Neural cell (in vitro differentiated cells): ENCODE results near the gene GPR18. TPM values are rescaled to one million over a fixed set of nuclear protein-coding genes. Genes with fewer than 3 reads are reported as not detected.

Experiments
- H2AFZ ChIP-seq: fragments of 200-600, 300-800 bp; sonication (generic), shearing (Covaris generic); 2 replicates; pipeline ENCODE4 v1.6.0; 2014; ENCODE audit warnings: low read depth, mild to moderate bottlenecking, antibody characterized with exemption, low read length, moderate library complexity
- H3F3A ChIP-seq: fragments of 200-600 bp; shearing (Covaris generic); 2 replicates; pipeline ENCODE4 v1.6.1; 2016; ENCODE audit warnings: mild to moderate bottlenecking, moderate library complexity, mixed read lengths, antibody characterized with exemption, low read length; ENCODE audit not compliant: insufficient read depth, poor library complexity, severe bottlenecking
- H3K27ac ChIP-seq: fragments of 200-600, 300-800 bp; sonication (generic), shearing (Covaris generic); 2 replicates; pipeline ENCODE4 v1.5.1; 2014; ENCODE audit warnings: mild to moderate bottlenecking, low read length, moderate library complexity
- H3K27me3 ChIP-seq: fragments of 300-800, 200-600 bp; sonication (generic), shearing (Covaris generic); 2 replicates; pipeline ENCODE4 v1.6.0; 2014; ENCODE audit warnings: mild to moderate bottlenecking, low read depth, low read length, moderate library complexity; ENCODE audit not compliant: insufficient read depth
- H3K36me3 ChIP-seq: fragments of 300-800, 200-600 bp; sonication (generic), shearing (Covaris generic); 2 replicates; pipeline ENCODE4 v1.5.1; 2014; ENCODE audit warnings: mild to moderate bottlenecking, antibody characterized with exemption, low read length, moderate library complexity; ENCODE audit not compliant: insufficient read depth
- H3K4me2 ChIP-seq: fragments of 300-800, 200-600 bp; sonication (generic), shearing (Covaris generic); 2 replicates; pipeline ENCODE4 v1.6.0; 2014; ENCODE audit warnings: mild to moderate bottlenecking, low read length
- H3K4me3 ChIP-seq: fragments of 300-800, 200-600 bp; sonication (generic), shearing (Covaris generic); 2 replicates; pipeline ENCODE4 v1.5.1; 2014; ENCODE audit warnings: mild to moderate bottlenecking, low read length, moderate library complexity
- H3K79me2 ChIP-seq: fragments of 200-600 bp; shearing (Covaris generic); replicated peaks from 2 replicates; pipeline ENCODE4 v1.6.0; 2014; ENCODE audit warnings: mild to moderate bottlenecking, low read length, moderate library complexity; ENCODE audit not compliant: insufficient read depth
- H3K9ac ChIP-seq: fragments of 300-800, 200-600 bp; sonication (generic), shearing (Covaris generic); 2 replicates; pipeline ENCODE4 v1.6.1; 2016; ENCODE audit warnings: mild to moderate bottlenecking, low read length, mixed read lengths
- H3K9me2 ChIP-seq: fragments of 200-600 bp; shearing (Covaris generic); 2 replicates; pipeline ENCODE4 v1.6.1; 2016; ENCODE audit warnings: mild to moderate bottlenecking, low read length, mixed read lengths; ENCODE audit not compliant: insufficient read depth
- H3K9me3 ChIP-seq: fragments of 200-600, 300-800 bp; sonication (generic), shearing (Covaris generic); 2 replicates; pipeline ENCODE4 v1.6.1; 2016; ENCODE audit warnings: mild to moderate bottlenecking, mixed run types, low read length, moderate library complexity, mixed read lengths
- H4K20me1 ChIP-seq: fragments of 200-600 bp; shearing (Covaris generic); 2 replicates; pipeline ENCODE4 v1.6.1; 2016; ENCODE audit warnings: mild to moderate bottlenecking, mixed run types; ENCODE audit not compliant: insufficient read depth
- EP300 ChIP-seq: fragments of 450-650 bp; conservative IDR thresholded peaks from 2 replicates; pipeline ENCODE4 v1.6.1; 2014; ENCODE audit warnings: antibody characterized with exemption, mild to moderate bottlenecking, moderate library complexity; ENCODE audit not compliant: poor library complexity, severe bottlenecking
- EZH2 ChIP-seq: fragments of 200-600, 300-800 bp; shearing (Covaris generic), sonication (generic); IDR thresholded peaks from 2 replicates; pipeline ENCODE4 v1.6.1; 2014; ENCODE audit warnings: antibody characterized with exemption, low read length, borderline replicate concordance, mild to moderate bottlenecking; ENCODE audit not compliant: insufficient read depth, poor library complexity, severe bottlenecking
- MXI1 ChIP-seq: fragments of 450-650 bp; conservative IDR thresholded peaks from 2 replicates; pipeline ENCODE4 v1.6.1; 2014; ENCODE audit warnings: antibody characterized with exemption, mild to moderate bottlenecking; ENCODE audit not compliant: poor library complexity, severe bottlenecking
- POLR2AphosphoS5 ChIP-seq: IDR thresholded peaks from 2 replicates; pipeline ENCODE4 v1.6.1; 2012
- RAD21 ChIP-seq: fragments of 450-650 bp; conservative IDR thresholded peaks from 2 replicates; pipeline ENCODE4 v1.6.1; 2014; ENCODE audit warnings: antibody characterized with exemption, mild to moderate bottlenecking, moderate library complexity
- REST ChIP-seq: IDR thresholded peaks from 2 replicates; pipeline ENCODE4 v1.6.1; 2012; ENCODE audit warnings: borderline replicate concordance
- SMC3 ChIP-seq: fragments of 450-650 bp; conservative IDR thresholded peaks from 2 replicates; pipeline ENCODE4 v1.6.1; 2014; ENCODE audit warnings: antibody characterized with exemption, mild to moderate bottlenecking, moderate library complexity; ENCODE audit not compliant: poor library complexity
- TAF1 ChIP-seq: IDR thresholded peaks from 2 replicates; pipeline ENCODE4 v1.6.1; 2012; ENCODE audit warnings: low read depth
- polyA plus RNA-seq: library from polyadenylated mRNA; depleted of rRNA; stranded (reverse); fragments of >200 nt; gene quantifications from 2 replicates; pipeline ENCODE4 v1.2.3, GENCODE V29; 2014
- TF ChIP-seq, protein P1 (sequence below): fragments of 450-650 bp; IDR thresholded peaks from 2 replicates; pipeline ENCODE4 v1.5.1; 2014; ENCODE audit warnings: antibody characterized with exemption, mild to moderate bottlenecking, moderate library complexity; ENCODE audit not compliant: poor library complexity, severe bottlenecking

Gene GPR18
- polyA plus RNA-seq, 1 donor from 2014 or later = not detected

DNA sequence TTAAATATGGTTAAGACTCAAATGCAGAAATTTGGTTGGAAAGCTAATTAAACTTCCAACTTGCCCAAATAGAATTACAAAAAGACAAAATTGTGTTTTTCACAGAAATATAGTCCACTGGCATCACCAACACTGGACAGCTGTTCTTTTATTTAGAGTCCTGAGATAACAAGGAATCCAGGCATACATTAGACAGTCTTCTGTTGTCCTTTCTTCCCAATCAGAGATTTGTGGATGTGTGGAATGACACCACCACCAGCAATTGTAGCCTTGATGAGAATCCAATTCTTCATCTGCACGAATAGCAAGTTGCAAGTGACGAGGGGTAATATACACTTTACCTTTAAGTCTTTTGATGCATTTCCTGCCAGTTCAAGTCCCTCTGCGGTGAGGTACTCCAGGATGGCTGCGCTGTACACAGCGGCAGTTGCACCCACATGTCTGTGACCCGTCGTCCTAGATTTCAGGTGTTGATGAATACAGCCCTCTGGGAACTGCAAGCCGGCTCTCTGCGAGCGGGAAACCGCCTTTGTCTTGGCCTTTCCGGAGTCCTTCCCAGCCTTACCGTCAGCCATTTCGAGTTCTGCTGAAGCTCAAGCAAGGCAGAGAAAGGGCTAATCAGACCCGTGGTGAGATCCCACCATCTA lies 42.9 kb downstream of the GPR18 start:
- Histone ChIP-seq H3K9me2 (no peaks in the 10 kb centered on the region), H3K79me2 (peaks cover 16% of the 10 kb centered on the region), H3K27ac (no peak overlapping the region), H3K36me3 (no peaks in the 10 kb centered on the region), H3K4me3 (no peak overlapping the region), H3K27me3 (no peaks in the 10 kb centered on the region), H3K9me3 (no peaks in the 10 kb centered on the region), H3F3A (no peaks in the 10 kb centered on the region), H2AFZ (no peak overlapping the region), H3K4me2 (no peak overlapping the region), H4K20me1 (no peaks in the 10 kb centered on the region), H3K9ac (no peak overlapping the region)
- TF ChIP-seq, protein P1, sequence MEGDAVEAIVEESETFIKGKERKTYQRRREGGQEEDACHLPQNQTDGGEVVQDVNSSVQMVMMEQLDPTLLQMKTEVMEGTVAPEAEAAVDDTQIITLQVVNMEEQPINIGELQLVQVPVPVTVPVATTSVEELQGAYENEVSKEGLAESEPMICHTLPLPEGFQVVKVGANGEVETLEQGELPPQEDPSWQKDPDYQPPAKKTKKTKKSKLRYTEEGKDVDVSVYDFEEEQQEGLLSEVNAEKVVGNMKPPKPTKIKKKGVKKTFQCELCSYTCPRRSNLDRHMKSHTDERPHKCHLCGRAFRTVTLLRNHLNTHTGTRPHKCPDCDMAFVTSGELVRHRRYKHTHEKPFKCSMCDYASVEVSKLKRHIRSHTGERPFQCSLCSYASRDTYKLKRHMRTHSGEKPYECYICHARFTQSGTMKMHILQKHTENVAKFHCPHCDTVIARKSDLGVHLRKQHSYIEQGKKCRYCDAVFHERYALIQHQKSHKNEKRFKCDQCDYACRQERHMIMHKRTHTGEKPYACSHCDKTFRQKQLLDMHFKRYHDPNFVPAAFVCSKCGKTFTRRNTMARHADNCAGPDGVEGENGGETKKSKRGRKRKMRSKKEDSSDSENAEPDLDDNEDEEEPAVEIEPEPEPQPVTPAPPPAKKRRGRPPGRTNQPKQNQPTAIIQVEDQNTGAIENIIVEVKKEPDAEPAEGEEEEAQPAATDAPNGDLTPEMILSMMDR = no peak
- TF ChIP-seq RAD21 (no peak), EP300 (no peak), EZH2 (no peak), POLR2AphosphoS5 (no peak), TAF1 (no peak)

GRCh38 chr13:99214731-99215130 lies 43.4 kb downstream of the GPR18 start:
- Histone ChIP-seq H3K27ac (no peak overlapping the region), H4K20me1 (no peaks in the 10 kb centered on the region)

More at GRCh38 chr13:99214731-99215130, 43.4 kb downstream of the GPR18 start:
- Histone ChIP-seq H3K9ac (no peak overlapping the region), H3K36me3 (no peaks in the 10 kb centered on the region), H3K4me2 (no peak overlapping the region), H2AFZ (no peak overlapping the region), H3K79me2 (peaks cover 11% of the 10 kb centered on the region), H3K9me3 (no peaks in the 10 kb centered on the region), H3K4me3 (no peak overlapping the region), H3F3A (no peaks in the 10 kb centered on the region), H3K9me2 (no peaks in the 10 kb centered on the region), H3K27me3 (no peaks in the 10 kb centered on the region)
- TF ChIP-seq RAD21 (no peak), MXI1 (no peak), POLR2AphosphoS5 (no peak), EP300 (no peak), REST (no peak), TAF1 (no peak), EZH2 (no peak), SMC3 (no peak)
- TF ChIP-seq, protein P1 = no peak
